Measurements from ENCODE around the gene UQCRQ. TPM values are rescaled to one million over a fixed set of nuclear protein-coding genes. Genes with fewer than 3 reads are reported as not detected.
A peak's percentile ranks its signal among the peaks of the same experiment; 100 is the strongest.

Gene UQCRQ
- total and polyA plus RNA-seq, 2 of the 13 experiments (the other 11 are each of a cell fraction or from before 2014, with no cell fraction given), result 257 to 575 TPM

- TF ChIP-seq SMAD1 (CRISPR knock-in tag; IDR thresholded peaks at IDR 0.05; ENCODE audit: borderline replicate concordance, low read depth) (no peak), NR2C2 (CRISPR knock-in tag; IDR thresholded peaks at IDR 0.05; ENCODE audit: borderline replicate concordance) (peak; percentile 11; the same call in 1 of the 2 replicates), SNRNP70 (IDR thresholded peaks at IDR 0.05; ENCODE audit: low read depth, low read length) (no peak), ZNF614 (CRISPR knock-in tag; IDR thresholded peaks at IDR 0.05; ENCODE audit: borderline replicate concordance) (no peak), RCOR2 (CRISPR knock-in tag; IDR thresholded peaks at IDR 0.05) (no peak), AHDC1 (CRISPR knock-in tag; IDR thresholded peaks at IDR 0.05; ENCODE audit: borderline replicate concordance) (no peak), TRAFD1 (CRISPR knock-in tag; IDR thresholded peaks at IDR 0.05; ENCODE audit: borderline replicate concordance) (no peak)
- TF ChIP-seq, protein P1, sequence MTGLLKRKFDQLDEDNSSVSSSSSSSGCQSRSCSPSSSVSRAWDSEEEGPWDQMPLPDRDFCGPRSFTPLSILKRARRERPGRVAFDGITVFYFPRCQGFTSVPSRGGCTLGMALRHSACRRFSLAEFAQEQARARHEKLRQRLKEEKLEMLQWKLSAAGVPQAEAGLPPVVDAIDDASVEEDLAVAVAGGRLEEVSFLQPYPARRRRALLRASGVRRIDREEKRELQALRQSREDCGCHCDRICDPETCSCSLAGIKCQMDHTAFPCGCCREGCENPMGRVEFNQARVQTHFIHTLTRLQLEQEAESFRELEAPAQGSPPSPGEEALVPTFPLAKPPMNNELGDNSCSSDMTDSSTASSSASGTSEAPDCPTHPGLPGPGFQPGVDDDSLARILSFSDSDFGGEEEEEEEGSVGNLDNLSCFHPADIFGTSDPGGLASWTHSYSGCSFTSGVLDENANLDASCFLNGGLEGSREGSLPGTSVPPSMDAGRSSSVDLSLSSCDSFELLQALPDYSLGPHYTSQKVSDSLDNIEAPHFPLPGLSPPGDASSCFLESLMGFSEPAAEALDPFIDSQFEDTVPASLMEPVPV (CRISPR knock-in tag; IDR thresholded peaks at IDR 0.05), result no peak
Observed at GRCh38 chr5:132840313-132840712, 26.1 kb upstream of the UQCRQ start (continued).
